SK-N-SH (cell line): Measurements from ENCODE around the gene PCBP3.

ENCODE experiments used
- EP300 ChIP-seq, 2 experiments: IDR thresholded peaks; 2 replicates each; pipeline versions ENCODE4 v1.4.0 to v1.6.1; 2012; ENCODE audit warnings: borderline replicate concordance in 1 of 2, low read depth in 1 of 2, low read length in 1 of 2
- EZH2phosphoT487 ChIP-seq: fragments of 200-600 bp; sonication (generic); IDR thresholded peaks from 2 replicates; pipeline ENCODE4 v1.6.1; 2017; ENCODE audit warnings: low read depth, mixed run types, mild to moderate bottlenecking, antibody characterized with exemption, moderate library complexity, borderline replicate concordance
- FOXM1 ChIP-seq: IDR thresholded peaks from 2 replicates; pipeline ENCODE4 v1.4.0; 2012; ENCODE audit warnings: low read depth, mild to moderate bottlenecking
- GABPA ChIP-seq: IDR thresholded peaks from 2 replicates; pipeline ENCODE4 v1.4.0; 2012; ENCODE audit warnings: low read depth, mild to moderate bottlenecking
- MEF2A ChIP-seq: IDR thresholded peaks from 2 replicates; pipeline ENCODE4 v1.4.0; 2012; ENCODE audit warnings: low read depth, borderline replicate concordance
- POLR2AphosphoS5 ChIP-seq: IDR thresholded peaks from 2 replicates; pipeline ENCODE4 v1.6.1; 2012; ENCODE audit warnings: low read depth, low read length
- RXRA ChIP-seq: IDR thresholded peaks from 2 replicates; pipeline ENCODE4 v1.4.0; 2012; ENCODE audit warnings: low read depth, mild to moderate bottlenecking, borderline replicate concordance
- SMC3 ChIP-seq: IDR thresholded peaks from 2 replicates; pipeline ENCODE4 v1.6.1; 2012; ENCODE audit warnings: low read depth, low read length, improper control_type of control experiment
- TAF1 ChIP-seq: IDR thresholded peaks from 2 replicates; pipeline ENCODE4 v1.6.1; 2012; ENCODE audit warnings: low read depth, mild to moderate bottlenecking, low read length, moderate library complexity, borderline replicate concordance
- TF ChIP-seq, protein P1 (sequence below): fragments of 200-600 bp; sonication (generic); IDR thresholded peaks from 2 replicates; pipeline ENCODE4 v1.6.1; 2017; ENCODE audit warnings: antibody characterized with exemption, mild to moderate bottlenecking, moderate library complexity
- TF ChIP-seq, protein P2 (sequence below): IDR thresholded peaks from 2 replicates; pipeline ENCODE4 v1.4.0; 2012; ENCODE audit warnings: low read depth
- TF ChIP-seq, protein P3 (sequence below): IDR thresholded peaks from 2 replicates; pipeline ENCODE4 v1.4.0; 2012; ENCODE audit warnings: low read depth, borderline replicate concordance

DNA sequence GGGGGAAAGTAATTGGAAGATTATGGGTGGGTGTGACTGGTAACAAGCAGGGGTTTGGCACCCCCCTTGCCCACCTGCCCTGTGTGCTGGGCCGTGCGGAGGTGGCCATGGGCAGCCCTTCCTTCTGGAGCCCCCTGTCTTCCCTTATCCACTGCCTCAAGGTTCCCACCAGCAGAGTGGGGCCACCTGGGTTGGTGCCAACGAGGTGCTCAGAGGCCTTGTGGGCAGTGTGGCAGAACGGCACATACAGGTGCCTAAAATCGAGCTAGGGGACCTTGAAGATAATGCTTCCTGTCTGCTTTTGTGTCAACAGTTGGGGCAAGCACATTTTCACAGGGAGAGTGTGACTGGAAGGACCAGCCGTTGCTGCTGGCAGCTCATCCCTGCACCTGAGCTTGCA lies 161.8 kb downstream of the PCBP3 start:
- TF ChIP-seq, protein P1, sequence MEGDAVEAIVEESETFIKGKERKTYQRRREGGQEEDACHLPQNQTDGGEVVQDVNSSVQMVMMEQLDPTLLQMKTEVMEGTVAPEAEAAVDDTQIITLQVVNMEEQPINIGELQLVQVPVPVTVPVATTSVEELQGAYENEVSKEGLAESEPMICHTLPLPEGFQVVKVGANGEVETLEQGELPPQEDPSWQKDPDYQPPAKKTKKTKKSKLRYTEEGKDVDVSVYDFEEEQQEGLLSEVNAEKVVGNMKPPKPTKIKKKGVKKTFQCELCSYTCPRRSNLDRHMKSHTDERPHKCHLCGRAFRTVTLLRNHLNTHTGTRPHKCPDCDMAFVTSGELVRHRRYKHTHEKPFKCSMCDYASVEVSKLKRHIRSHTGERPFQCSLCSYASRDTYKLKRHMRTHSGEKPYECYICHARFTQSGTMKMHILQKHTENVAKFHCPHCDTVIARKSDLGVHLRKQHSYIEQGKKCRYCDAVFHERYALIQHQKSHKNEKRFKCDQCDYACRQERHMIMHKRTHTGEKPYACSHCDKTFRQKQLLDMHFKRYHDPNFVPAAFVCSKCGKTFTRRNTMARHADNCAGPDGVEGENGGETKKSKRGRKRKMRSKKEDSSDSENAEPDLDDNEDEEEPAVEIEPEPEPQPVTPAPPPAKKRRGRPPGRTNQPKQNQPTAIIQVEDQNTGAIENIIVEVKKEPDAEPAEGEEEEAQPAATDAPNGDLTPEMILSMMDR: no peak
- TF ChIP-seq EZH2phosphoT487: no peak
- TF ChIP-seq, protein P2, sequence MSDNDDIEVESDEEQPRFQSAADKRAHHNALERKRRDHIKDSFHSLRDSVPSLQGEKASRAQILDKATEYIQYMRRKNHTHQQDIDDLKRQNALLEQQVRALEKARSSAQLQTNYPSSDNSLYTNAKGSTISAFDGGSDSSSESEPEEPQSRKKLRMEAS: no peak
- TF ChIP-seq FOXM1: no peak
- TF ChIP-seq POLR2AphosphoS5: no peak
- TF ChIP-seq GABPA: no peak
- no peak for TF ChIP-seq EP300 (IDR thresholded peaks at IDR 0.05; ENCODE audit: borderline replicate concordance in 1 of 2, low read depth in 1 of 2, low read length in 1 of 2)
- TF ChIP-seq RXRA: no peak
- TF ChIP-seq SMC3: no peak
- TF ChIP-seq, protein P3, sequence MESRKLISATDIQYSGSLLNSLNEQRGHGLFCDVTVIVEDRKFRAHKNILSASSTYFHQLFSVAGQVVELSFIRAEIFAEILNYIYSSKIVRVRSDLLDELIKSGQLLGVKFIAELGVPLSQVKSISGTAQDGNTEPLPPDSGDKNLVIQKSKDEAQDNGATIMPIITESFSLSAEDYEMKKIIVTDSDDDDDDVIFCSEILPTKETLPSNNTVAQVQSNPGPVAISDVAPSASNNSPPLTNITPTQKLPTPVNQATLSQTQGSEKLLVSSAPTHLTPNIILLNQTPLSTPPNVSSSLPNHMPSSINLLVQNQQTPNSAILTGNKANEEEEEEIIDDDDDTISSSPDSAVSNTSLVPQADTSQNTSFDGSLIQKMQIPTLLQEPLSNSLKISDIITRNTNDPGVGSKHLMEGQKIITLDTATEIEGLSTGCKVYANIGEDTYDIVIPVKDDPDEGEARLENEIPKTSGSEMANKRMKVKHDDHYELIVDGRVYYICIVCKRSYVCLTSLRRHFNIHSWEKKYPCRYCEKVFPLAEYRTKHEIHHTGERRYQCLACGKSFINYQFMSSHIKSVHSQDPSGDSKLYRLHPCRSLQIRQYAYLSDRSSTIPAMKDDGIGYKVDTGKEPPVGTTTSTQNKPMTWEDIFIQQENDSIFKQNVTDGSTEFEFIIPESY: no peak
- TF ChIP-seq MEF2A: no peak
- TF ChIP-seq TAF1: no peak
